Stimulated activated CD4-positive, alpha-beta T cell treated with anti-CD3 and anti-CD28 coated beads, Interleukin-1b, Interleukin-23, amount 100 ng/mL, for 48 hours (primary cell): ENCODE results near the gene ACTN3.

Experiments
- DNase-seq: peaks from one replicate; pipeline ENCODE4 v3.0.0-alpha.2; 2020

ACTN3 gene

GRCh38 chr11:66545701-66546367 lies 869 bp upstream of the ACTN3 start, which contains the start of gene ZDHHC24:
Gene ZDHHC24, minus strand, starts transcription at chr11:66546048. Its CDS starts 45 bp downstream, at chr11:66546003.
- peak; percentile 92 for DNase-seq

GRCh38 chr11:66546966-66547661 lies 411 bp downstream of the ACTN3 start:
- no peak for DNase-seq

DNA sequence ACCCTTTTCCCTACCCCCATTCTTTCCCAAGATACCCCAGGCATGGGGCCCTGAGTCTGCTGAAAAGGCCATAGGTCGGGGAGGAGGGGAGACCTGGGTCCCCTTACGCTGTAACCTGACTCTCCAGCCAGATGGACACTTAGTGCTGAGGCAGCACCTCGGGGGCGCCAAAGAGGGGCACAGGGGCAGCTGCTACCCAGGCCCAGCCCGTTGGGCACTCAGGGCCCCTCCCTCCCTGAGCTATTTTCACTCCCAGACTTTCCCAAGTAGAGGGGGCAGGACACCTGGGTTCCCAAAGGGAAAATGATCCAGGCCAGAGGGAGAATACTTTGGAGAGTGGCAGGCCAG lies 933 bp downstream of the ACTN3 start:
- no peak for DNase-seq

DNA sequence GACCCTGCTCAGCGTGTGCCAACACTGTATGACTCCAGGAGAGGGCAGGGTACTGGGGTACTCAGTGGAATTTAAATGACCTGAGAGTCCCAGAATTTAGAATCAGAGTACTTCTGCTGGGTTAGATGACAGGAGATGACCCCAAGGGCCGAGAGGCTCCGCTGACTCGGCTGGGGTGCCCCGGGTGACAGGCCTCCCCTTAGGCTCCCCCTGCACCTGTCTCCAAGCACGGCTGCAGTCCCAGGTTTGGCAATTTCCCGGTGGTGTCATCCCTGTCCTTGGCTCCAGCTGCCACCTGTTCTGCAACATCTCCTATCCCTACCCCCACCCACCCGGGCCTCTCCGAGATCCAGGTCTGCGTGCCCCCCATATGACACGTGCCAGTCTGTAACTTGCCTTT lies 1.3 kb downstream of the ACTN3 start:
- DNase-seq, result no peak

DNA sequence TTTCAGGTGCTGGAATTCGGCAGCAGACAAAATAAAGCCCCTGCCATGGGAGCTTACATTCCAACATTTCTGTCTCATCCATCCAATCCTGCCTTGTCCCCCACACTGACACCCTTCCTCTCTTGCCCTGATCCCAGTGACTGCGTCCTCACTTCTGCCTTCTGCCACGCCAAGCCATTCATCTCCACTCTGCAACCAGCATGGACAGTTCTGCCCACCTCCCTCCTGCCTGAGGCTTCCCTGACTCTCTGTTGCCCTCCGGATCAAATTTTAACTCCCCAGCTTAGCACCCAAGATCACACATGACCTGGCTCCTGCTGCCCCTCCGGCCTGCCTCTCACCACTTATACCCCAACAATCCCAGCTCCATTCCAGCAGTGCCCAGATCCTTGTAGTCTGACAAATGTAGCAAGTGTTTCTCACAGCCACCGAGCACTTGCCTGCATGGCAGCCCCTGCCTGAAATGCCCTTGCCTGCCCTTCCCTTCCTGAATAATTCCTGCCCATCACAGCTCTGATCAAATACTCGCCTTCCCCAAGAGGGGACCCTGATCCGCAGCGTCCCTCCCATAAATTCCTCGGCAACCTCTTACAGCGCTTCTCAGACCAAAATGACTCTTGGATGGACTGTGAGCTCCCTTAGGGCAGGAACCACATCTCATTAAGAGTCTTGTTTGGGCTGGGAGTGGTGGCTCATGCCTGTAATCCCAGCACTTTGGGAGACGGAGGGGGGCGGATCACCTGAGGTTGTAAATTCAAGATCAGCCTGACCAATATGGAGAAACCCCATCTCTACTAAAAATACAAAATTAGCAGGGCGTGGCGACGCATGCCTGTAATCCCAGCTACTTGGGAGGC lies 2.3 kb downstream of the ACTN3 start:
- no peak for DNase-seq

- no peak for DNase-seq
Observed at GRCh38 chr11:66549696-66550095, 3.0 kb downstream of the ACTN3 start.

- DNase-seq, result no peak
Observed at GRCh38 chr11:66550887-66551286, 4.2 kb downstream of the ACTN3 start.

DNA sequence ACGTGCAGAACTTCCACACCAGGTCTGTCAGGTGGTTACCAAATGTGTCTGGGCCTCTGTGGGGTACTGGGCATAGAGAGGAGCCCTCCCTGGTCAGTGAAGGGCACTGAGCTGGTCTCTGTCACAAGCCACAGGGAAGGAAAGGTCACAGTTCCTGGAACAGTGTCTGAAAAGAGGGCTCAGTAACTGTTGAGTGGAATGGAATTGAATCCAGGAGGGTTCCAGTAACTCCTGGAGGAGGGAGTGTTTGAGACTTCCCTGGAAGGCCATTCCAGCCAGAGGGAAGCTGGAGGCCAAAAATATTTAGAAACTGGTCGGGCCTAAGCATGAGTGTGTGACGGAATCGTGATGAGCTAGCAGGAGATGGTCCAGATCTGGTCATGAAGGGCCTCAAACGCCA lies 7.9 kb downstream of the ACTN3 start:
- no peak for DNase-seq

DNA sequence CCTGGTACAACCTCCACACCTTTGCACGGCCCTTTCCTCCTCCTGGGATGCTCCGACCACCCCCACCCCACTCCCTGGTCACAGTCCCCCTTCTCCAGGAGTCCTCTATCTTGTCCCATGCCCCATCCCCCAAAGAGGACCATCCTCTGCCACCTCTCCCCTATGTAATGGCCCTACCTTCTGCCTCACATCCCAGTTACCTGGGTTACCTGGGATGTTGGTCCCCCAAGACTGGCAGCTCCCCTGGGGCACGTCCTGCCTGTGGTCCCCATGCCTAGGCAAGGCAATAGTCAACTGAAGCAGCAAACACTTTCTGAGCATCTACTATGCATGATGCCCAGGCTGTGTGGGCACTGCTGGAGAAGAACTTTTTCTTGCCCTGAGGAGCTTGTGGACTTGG lies 8.7 kb downstream of the ACTN3 start:
- DNase-seq, result no peak

GRCh38 chr11:66556086-66556485 lies 9.4 kb downstream of the ACTN3 start:
- no peak for DNase-seq

GRCh38 chr11:66557733-66558326 lies 11.1 kb downstream of the ACTN3 start:
- no peak for DNase-seq

GRCh38 chr11:66559142-66559865 lies 12.6 kb downstream of the ACTN3 start:
- DNase-seq, result peak; percentile 41

DNA sequence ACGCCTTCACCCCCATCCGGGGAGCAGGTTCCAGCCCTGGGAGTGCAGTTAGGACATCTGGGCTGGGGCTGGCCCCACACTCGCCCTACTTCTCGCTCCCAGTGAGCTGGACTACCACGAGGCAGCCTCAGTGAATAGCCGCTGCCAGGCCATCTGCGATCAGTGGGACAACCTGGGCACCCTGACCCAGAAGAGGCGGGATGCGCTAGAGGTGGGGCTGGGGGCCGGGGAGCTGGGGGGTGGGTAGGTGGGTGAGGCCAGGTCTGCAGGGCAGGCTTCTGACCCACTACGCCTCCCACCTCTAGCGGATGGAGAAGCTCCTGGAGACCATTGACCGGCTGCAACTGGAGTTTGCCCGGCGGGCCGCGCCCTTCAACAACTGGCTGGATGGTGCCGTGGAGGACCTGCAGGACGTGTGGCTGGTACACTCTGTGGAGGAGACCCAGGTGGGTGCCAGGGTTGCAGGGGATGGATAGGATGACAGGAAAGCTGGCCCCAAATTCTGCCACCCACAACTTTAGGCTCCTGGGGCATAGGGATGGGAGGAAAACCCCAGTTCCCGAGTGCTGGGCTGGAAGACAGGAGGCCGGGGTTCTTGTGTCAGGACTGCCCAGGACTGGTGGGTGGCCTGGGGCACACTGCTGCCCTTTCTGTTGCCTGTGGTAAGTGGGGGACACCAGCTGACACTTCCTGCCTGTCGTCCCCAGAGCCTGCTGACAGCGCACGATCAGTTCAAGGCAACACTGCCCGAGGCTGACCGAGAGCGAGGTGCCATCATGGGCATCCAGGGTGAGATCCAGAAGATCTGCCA lies 13.4 kb downstream of the ACTN3 start:
- no peak for DNase-seq

GRCh38 chr11:66561178-66561974 lies 14.7 kb downstream of the ACTN3 start:
- DNase-seq, result no peak

DNA sequence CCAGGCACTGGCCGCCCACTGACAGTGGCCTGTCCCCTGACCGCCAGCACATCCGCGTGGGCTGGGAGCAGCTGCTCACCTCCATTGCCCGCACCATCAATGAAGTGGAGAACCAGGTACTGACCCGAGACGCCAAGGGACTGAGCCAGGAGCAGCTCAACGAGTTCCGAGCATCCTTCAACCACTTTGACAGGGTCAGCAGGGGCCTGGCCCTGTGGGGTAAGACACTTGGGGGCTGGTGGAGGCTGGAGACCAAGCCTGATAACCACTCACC lies 15.2 kb downstream of the ACTN3 start:
- no peak for DNase-seq

GRCh38 chr11:66562275-66562674 lies 15.6 kb downstream of the ACTN3 start:
- DNase-seq, result no peak

DNA sequence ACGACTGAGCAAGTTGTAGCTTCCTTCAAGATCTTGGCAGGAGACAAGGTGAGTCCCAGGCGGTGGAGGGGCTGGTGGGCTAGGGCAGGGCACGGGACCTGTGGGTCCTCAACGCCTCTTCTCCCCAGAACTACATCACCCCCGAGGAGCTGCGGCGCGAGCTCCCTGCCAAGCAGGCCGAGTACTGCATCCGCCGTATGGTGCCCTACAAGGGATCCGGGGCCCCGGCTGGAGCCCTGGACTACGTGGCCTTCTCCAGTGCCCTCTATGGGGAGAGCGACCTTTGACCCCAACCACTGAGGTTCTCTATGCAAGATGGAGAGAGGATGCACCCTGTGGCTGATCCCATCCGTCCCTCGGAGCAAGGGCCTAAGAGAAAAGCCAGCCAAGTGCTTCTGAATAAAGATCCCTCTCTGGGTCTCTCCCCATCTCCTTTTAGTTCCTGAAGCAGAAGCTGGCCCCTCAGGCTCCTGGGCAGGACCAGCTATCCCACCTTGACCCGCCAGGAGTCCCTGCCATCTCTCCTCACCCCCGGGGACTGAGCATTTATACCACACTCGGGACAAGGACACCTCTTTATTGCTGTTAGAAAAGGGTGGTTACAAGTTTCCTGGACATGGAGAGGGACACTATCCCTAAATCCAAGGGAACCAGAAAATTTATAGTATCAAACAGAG lies 16.3 kb downstream of the ACTN3 start:
- DNase-seq, result no peak

DNA sequence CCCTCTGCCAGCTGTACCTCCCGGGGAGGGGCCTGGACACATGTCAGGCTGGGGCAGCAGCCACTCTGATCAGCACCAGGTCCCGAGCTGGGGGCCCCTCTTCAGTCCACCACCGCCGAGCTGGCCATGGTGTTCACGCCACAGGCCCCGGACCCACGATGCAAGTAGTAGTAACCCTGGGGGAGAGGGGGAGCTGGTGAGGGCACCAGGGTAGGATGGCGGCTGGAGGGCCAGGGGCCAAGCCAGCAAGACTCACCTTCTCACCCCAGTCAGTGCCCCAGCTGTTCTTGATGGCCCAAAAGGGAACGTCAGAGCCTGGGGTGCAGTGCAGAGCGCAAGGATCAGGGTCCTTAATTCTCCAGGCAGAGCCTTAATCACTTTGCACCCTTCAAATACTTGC lies 17.1 kb downstream of the ACTN3 start:
- no peak for DNase-seq

DNA sequence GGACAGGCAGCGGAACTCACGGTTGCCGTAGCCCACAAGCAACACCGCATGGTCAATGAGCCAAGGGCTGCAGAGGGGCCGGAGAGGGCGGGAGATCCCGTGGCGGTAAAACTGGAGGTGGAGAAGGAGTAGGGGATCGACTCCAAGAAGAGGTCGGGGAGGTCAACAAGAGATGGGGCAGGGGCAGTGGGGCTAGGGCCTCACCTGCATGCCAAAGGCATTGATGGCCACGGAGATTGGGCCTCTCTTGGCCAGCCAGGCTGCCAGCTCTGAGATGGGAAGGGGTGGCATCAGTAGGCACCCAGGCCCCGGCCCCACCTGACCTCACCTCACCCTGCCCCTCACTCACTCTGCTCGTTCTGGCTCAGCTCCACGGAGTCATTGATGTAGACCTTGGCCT lies 17.8 kb downstream of the ACTN3 start:
- no peak for DNase-seq

- no peak for DNase-seq
Observed at GRCh38 chr11:66564984-66565383, 18.3 kb downstream of the ACTN3 start.

- DNase-seq, result no peak
Observed at GRCh38 chr11:66566221-66566620, 19.5 kb downstream of the ACTN3 start.
